CD14-positive monocyte (primary cell): ENCODE results near the gene CCDC93. TPM values are rescaled to one million over a fixed set of nuclear protein-coding genes. Genes with fewer than 3 reads are reported as not detected.

Experiments
- DNase-seq, 3 donors: peaks; one replicate each; pipeline ENCODE4 v3.0.0-alpha.2; 2011 to 2022
- H2AFZ ChIP-seq: 2 replicates; pipeline ENCODE4 v1.6.0; 2012; ENCODE audit warnings: mild to moderate bottlenecking, low read depth, low read length, inconsistent platforms; ENCODE audit not compliant: insufficient read depth, poor library complexity, severe bottlenecking
- H3K27ac ChIP-seq, 2 donors: 1 replicate in 1 of 2; 2 replicates in 1 of 2; pipeline ENCODE4 v1.5.1; 2012 to 2013; ENCODE audit warnings: low read length in 2 of 2, control low read depth in 1 of 2, inconsistent platforms in 1 of 2, low read depth in 1 of 2, mild to moderate bottlenecking in 1 of 2
- H3K27me3 ChIP-seq, 2 donors: one replicate each; pipeline versions ENCODE4 v1.6.0 to v1.6.1; 2011 to 2013; ENCODE audit warnings: low read length in 2 of 2; ENCODE audit not compliant: control insufficient read depth in 2 of 2, insufficient read depth in 2 of 2
- H3K36me3 ChIP-seq, 2 donors: replicated peaks in 1 of 2; 1 replicate in 1 of 2; 2 replicates in 1 of 2; pipeline versions ENCODE4 v1.5.1 to v1.6.1; 2012 to 2013; ENCODE audit warnings: low read length in 2 of 2, control low read depth in 1 of 2, inconsistent platforms in 1 of 2, mild to moderate bottlenecking in 1 of 2; ENCODE audit not compliant: insufficient read depth in 2 of 2, control insufficient read depth in 1 of 2
- H3K4me1 ChIP-seq, 2 donors: 1 replicate in 1 of 2; 2 replicates in 1 of 2; pipeline versions ENCODE4 v1.5.1 to v1.6.1; 2012 to 2013; ENCODE audit warnings: low read length in 2 of 2, control low read depth in 1 of 2, inconsistent platforms in 1 of 2, mild to moderate bottlenecking in 1 of 2, moderate library complexity in 1 of 2; ENCODE audit not compliant: insufficient read depth in 2 of 2, control insufficient read depth in 1 of 2
- H3K4me2 ChIP-seq: replicated peaks from 2 replicates; pipeline ENCODE3; 2012; ENCODE audit warnings: low read length, moderate library complexity, mild to moderate bottlenecking; ENCODE audit not compliant: poor library complexity, severe bottlenecking; ENCODE audit errors: extremely low read depth
- H3K4me3 ChIP-seq, 3 experiments: fragments of 200-600 bp in 1 of 3; sonication (generic) in 1 of 3; replicated peaks in 1 of 3; 1 replicate in 2 of 3; 2 replicates in 1 of 3; pipeline ENCODE4 v1.5.1; 2011 to 2013; ENCODE audit warnings: low read length in 3 of 3, mild to moderate bottlenecking in 3 of 3, control low read depth in 2 of 3, low read depth in 2 of 3, inconsistent platforms in 1 of 3, moderate library complexity in 1 of 3
- H3K79me2 ChIP-seq: 2 replicates; pipeline ENCODE4 v1.6.0; 2012; ENCODE audit warnings: mild to moderate bottlenecking, control low read depth, inconsistent platforms, low read length, moderate library complexity; ENCODE audit not compliant: insufficient read depth
- H3K9ac ChIP-seq: 2 replicates; pipeline ENCODE4 v1.6.0; 2017; ENCODE audit warnings: low read length, mild to moderate bottlenecking; ENCODE audit not compliant: insufficient read depth, poor library complexity, severe bottlenecking
- H3K9me3 ChIP-seq, 2 donors: replicated peaks in 1 of 2; 1 replicate in 1 of 2; 2 replicates in 1 of 2; pipeline versions ENCODE4 v1.5.1 to v1.6.1; 2012 to 2013; ENCODE audit warnings: low read length in 2 of 2, control low read depth in 1 of 2; ENCODE audit not compliant: control insufficient read depth in 1 of 2, insufficient read depth in 1 of 2
- H4K20me1 ChIP-seq: 2 replicates; pipeline ENCODE4 v1.6.0; 2012; ENCODE audit warnings: mild to moderate bottlenecking, low read length, control low read depth, moderate library complexity; ENCODE audit not compliant: insufficient read depth
- H3K27ac Mint-ChIP-seq, 7 donors: one replicate each; pipeline ENCODE4 v1.8.0; 2020; ENCODE audit warnings: mild to moderate bottlenecking in 7 of 7, mixed read lengths in 7 of 7, moderate library complexity in 6 of 7, inconsistent platforms in 2 of 7
- H3K27me3 Mint-ChIP-seq, 3 donors: one replicate each; pipeline ENCODE4 v1.8.0; 2021 to 2022; ENCODE audit warnings: low read depth in 3 of 3, mild to moderate bottlenecking in 3 of 3, mixed read lengths in 3 of 3, moderate library complexity in 3 of 3, inconsistent platforms in 1 of 3
- H3K36me3 Mint-ChIP-seq, 2 donors: one replicate each; pipeline ENCODE4 v1.8.0; 2020; ENCODE audit warnings: mixed read lengths in 2 of 2, inconsistent platforms in 1 of 2, mild to moderate bottlenecking in 1 of 2
- H3K4me1 Mint-ChIP-seq: one replicate; pipeline ENCODE4 v1.8.0; 2020; ENCODE audit warnings: mild to moderate bottlenecking, mixed read lengths
- H3K4me3 Mint-ChIP-seq, 2 donors: one replicate each; pipeline ENCODE4 v1.8.0; 2020; ENCODE audit warnings: mild to moderate bottlenecking in 2 of 2, mixed read lengths in 2 of 2, moderate library complexity in 1 of 2
- H3K9me3 Mint-ChIP-seq, 7 donors: one replicate each; pipeline ENCODE4 v1.8.0; 2020 to 2022; ENCODE audit warnings: mixed read lengths in 7 of 7, mild to moderate bottlenecking in 6 of 7, moderate library complexity in 6 of 7, inconsistent platforms in 2 of 7
- WGBS: methylation state at CpG from one replicate; pipeline ENCODE4 v1.1.5; 2013; ENCODE audit warnings: missing lambda C conversion rate; ENCODE audit not compliant: insufficient coverage; 5-methylcytosine and 5-hydroxymethylcytosine counted together
- intact Hi-C, 2 donors: fragments of 100-400 bp; cut with micrococcal nuclease; formaldehyde crosslinking; loops; one replicate each; pipeline versions ENCODE4 v1.15.0 to v1.15.1; 2023
- polyA plus RNA-seq, 3 donors: library from polyadenylated mRNA; depleted of rRNA in 1 of 3; unstranded in 2 of 3; stranded (reverse) in 1 of 3; fragments of 300-500 nt in 2 of 3; fragments of >200 nt in 1 of 3; fragmentation: Illumina TruSeq in 2 of 3; gene quantifications; 1 replicate in 2 of 3; 2 replicates in 1 of 3; pipeline ENCODE4 v1.2.3, GENCODE V29; 2012 to 2021
- TF ChIP-seq, protein P1 (sequence below): fragments of 200-600 bp; IDR thresholded peaks from one replicate; pipeline ENCODE4 v1.8.0; 2022; ENCODE audit warnings: antibody characterized with exemption, mild to moderate bottlenecking

Gene CCDC93
- polyA plus RNA-seq, 3 donors: 2.5 to 20.7 (median 5.8) TPM

DNA sequence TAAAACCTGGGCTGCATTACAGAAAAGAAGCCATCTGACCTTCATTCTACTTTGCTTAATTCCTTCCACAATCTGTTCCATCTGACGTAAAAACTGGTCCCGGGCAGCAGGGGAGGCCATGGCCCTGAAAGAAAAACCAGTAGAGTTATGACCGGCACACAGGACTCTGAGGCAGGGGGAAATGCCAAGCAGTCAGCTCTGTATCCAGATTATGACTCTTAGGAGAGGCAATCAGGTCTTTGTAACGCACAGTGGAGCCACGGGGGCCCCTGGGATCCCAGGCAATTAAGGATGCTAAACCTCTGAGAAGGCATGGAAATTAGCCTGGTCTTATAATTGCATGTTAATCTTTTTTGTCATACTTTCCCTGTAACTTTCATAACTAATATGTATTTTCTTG is 78.4 kb downstream of the CCDC93 start:
- Histone ChIP-seq H2AFZ (no peak overlapping the region), H3K4me2 (no peak overlapping the region), H3K4me3 (no peak overlapping the region), H3K36me3 (peaks cover 96 to 100% of the 10 kb centered on the region in 2 donors), H3K27ac (no peak overlapping the region), H3K27me3 (no peaks in the 10 kb centered on the region), H3K79me2 (no peaks in the 10 kb centered on the region), H4K20me1 (no peaks in the 10 kb centered on the region), H3K4me1 (no peaks in the 10 kb centered on the region), H3K9ac (no peak overlapping the region), H3K9me3 (no peaks in the 10 kb centered on the region)
- intact Hi-C loops: loop anchor here in 1 of 2 donors (5.0 kb wide), 1 partner anchor 103 kb away; no protein-coding TSS in a partner anchor
- H3K27ac Mint-ChIP-seq: peak overlapping the region in 1 of 7 donors; percentile 4
- H3K27me3 Mint-ChIP-seq: peaks cover 0 to 2% (median 0%) of the 10 kb centered on the region in 3 donors
- H3K4me1 Mint-ChIP-seq: no peaks in the 10 kb centered on the region
- TF ChIP-seq, protein P1, sequence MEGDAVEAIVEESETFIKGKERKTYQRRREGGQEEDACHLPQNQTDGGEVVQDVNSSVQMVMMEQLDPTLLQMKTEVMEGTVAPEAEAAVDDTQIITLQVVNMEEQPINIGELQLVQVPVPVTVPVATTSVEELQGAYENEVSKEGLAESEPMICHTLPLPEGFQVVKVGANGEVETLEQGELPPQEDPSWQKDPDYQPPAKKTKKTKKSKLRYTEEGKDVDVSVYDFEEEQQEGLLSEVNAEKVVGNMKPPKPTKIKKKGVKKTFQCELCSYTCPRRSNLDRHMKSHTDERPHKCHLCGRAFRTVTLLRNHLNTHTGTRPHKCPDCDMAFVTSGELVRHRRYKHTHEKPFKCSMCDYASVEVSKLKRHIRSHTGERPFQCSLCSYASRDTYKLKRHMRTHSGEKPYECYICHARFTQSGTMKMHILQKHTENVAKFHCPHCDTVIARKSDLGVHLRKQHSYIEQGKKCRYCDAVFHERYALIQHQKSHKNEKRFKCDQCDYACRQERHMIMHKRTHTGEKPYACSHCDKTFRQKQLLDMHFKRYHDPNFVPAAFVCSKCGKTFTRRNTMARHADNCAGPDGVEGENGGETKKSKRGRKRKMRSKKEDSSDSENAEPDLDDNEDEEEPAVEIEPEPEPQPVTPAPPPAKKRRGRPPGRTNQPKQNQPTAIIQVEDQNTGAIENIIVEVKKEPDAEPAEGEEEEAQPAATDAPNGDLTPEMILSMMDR: no peak
- no peaks in the 10 kb centered on the region for H3K9me3 Mint-ChIP-seq
- H3K36me3 Mint-ChIP-seq: peaks cover 94 to 99% of the 10 kb centered on the region in 2 donors
- H3K4me3 Mint-ChIP-seq: no peak overlapping the region
- no peak for DNase-seq
- 97% methylated on average over 3 of the region's 5 CpGs for WGBS

DNA sequence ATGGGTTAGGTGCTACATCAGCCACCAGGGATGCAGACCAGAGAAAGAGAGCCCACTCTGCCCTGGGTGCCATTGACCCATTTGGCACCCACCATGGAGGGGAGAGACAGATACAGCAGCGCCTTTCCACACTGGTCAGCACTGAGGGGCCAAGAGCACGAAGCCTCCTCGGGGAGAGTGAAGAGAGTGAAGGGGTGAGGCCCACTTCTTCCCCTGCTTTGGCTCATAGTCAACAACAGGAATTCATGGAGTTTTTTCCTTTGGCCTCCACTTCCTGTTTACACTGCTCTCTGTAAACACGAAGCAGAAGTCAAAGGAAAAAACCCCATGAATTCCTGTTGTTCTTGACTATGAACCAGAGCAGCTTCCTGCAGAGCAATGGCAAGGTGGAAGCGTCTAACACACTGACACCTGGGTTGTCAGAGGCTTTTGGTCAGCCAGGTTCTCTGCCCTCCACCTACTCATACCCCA is 80.0 kb downstream of the CCDC93 start:
- Mint-ChIP-seq H3K4me3 (no peak overlapping the region), H3K9me3 (peaks cover 0 to 6% (median 3%) of the 10 kb centered on the region in 7 donors), H3K36me3 (peaks cover 93 to 99% of the 10 kb centered on the region in 2 donors), H3K4me1 (no peaks in the 10 kb centered on the region), H3K27me3 (peaks cover 0 to 2% (median 0%) of the 10 kb centered on the region in 3 donors), H3K27ac (peak overlapping the region in 3 of 7 donors; percentile 55 to 71 (median 61))
- Histone ChIP-seq H3K4me1 (no peaks in the 10 kb centered on the region), H3K4me2 (no peak overlapping the region), H3K27me3 (no peaks in the 10 kb centered on the region), H3K27ac (no peak overlapping the region), H3K4me3 (no peak overlapping the region), H3K9me3 (peaks cover 4 to 5% of the 10 kb centered on the region in 2 donors), H2AFZ (no peak overlapping the region), H3K9ac (no peak overlapping the region), H4K20me1 (no peaks in the 10 kb centered on the region), H3K79me2 (no peaks in the 10 kb centered on the region), H3K36me3 (peaks cover 95 to 100% of the 10 kb centered on the region in 2 donors)
- 40% methylated on average over 1 of the region's 5 CpGs for WGBS
- no peak for DNase-seq
- TF ChIP-seq, protein P1: no peak
- intact Hi-C loops: no loop called here
